HUES6 (cell line): ENCODE data around the gene UQCRC1.
"Not testable (repeated sequence)": the region's sequence is repeated elsewhere in the genome, so short reads cannot be mapped to it uniquely, and the experiment has no call there.

Source experiments
- H3K27ac ChIP-seq: 2 replicates; pipeline ENCODE4 v1.7.0; 2013; ENCODE audit warnings: low read depth, mild to moderate bottlenecking, low read length, inconsistent platforms
- H3K27me3 ChIP-seq: 2 replicates; pipeline ENCODE4 v1.6.1; 2013; ENCODE audit warnings: low read length; ENCODE audit not compliant: control insufficient read depth, insufficient read depth
- H3K36me3 ChIP-seq: 2 replicates; pipeline ENCODE4 v1.6.1; 2013; ENCODE audit warnings: low read length; ENCODE audit not compliant: control insufficient read depth, insufficient read depth
- H3K4me1 ChIP-seq: 2 replicates; pipeline ENCODE4 v1.6.1; 2013; ENCODE audit warnings: low read length; ENCODE audit not compliant: control insufficient read depth, insufficient read depth
- H3K4me3 ChIP-seq: 2 replicates; pipeline ENCODE4 v1.5.1; 2013; ENCODE audit warnings: low read depth, low read length
- H3K9ac ChIP-seq: one replicate; pipeline ENCODE4 v1.6.1; 2013; ENCODE audit warnings: mild to moderate bottlenecking, low read length
- H3K9me3 ChIP-seq: 2 replicates; pipeline ENCODE4 v1.6.1; 2013; ENCODE audit warnings: low read depth, low read length; ENCODE audit not compliant: control insufficient read depth, insufficient read depth

The UQCRC1 gene

GRCh38 chr3:48551651-48552050 is 57.8 kb downstream of the UQCRC1 start:
- peaks cover 18% of the 10 kb centered on the region for H3K4me1 ChIP-seq
- not testable (repeated sequence) for H3K27me3 ChIP-seq, H3K9ac ChIP-seq, H3K4me3 ChIP-seq, H3K27ac ChIP-seq, H3K9me3 ChIP-seq
- H3K36me3 ChIP-seq: peaks cover 38% of the 10 kb centered on the region
